ENCODE measurements around the gene SLC6A12.

The SLC6A12 gene

DNA sequence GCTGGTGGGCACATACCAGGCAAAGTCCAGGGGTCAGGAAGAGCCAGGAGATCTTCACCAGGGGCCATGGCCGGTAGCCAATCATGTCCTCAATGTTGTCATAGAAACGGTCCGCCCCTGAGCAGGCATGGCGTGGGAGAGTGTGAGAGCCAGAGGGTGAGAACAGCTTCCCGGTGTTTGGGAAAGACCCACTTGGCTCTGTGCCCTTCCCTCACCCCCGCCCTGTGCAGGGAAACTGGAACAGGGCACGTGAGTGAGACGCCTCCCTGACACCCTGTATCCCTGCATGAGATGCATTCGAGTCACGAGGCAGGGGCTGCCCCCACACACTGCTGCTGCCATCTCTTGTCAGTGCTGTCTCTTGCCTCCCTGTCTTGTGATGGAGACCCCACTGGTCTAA is 20.7 kb downstream of the SLC6A12 start:
- no peaks in the 10 kb centered on the region for H3K9me3 ChIP-seq (ENCODE audit: control insufficient read depth, insufficient read depth, low read depth, low read length)
- no peak overlapping the region for H3K27ac ChIP-seq (ENCODE audit: extremely low read depth, low read depth, low read length)
- ChIA-PET CTCF (no interaction called here), POLR2A (no interaction called here)
- no peaks in the 10 kb centered on the region for H3K4me1 ChIP-seq (ENCODE audit: control insufficient read depth, insufficient read depth, low read length)
- no peak overlapping the region for H3K4me3 ChIP-seq (ENCODE audit: low read depth, low read length)
- no peaks in the 10 kb centered on the region for H3K36me3 ChIP-seq (ENCODE audit: control insufficient read depth in 2 of 2, insufficient read depth in 1 of 2, low read length in 2 of 2)
- peak; percentile 76 for TF ChIP-seq ZFHX2 (tag by site-specific recombination; conservative IDR thresholded peaks at IDR 0.05)
- TF ChIP-seq, protein P1, sequence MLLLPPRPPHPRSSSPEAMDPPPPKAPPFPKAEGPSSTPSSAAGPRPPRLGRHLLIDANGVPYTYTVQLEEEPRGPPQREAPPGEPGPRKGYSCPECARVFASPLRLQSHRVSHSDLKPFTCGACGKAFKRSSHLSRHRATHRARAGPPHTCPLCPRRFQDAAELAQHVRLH (tag by site-specific recombination; IDR thresholded peaks at IDR 0.05): no peak
- TF ChIP-seq, protein P2, sequence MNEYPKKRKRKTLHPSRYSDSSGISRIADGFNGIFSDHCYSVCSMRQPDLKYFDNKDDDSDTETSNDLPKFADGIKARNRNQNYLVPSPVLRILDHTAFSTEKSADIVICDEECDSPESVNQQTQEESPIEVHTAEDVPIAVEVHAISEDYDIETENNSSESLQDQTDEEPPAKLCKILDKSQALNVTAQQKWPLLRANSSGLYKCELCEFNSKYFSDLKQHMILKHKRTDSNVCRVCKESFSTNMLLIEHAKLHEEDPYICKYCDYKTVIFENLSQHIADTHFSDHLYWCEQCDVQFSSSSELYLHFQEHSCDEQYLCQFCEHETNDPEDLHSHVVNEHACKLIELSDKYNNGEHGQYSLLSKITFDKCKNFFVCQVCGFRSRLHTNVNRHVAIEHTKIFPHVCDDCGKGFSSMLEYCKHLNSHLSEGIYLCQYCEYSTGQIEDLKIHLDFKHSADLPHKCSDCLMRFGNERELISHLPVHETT (tag by site-specific recombination; IDR thresholded peaks at IDR 0.05): no peak
- 0 out of 2 replicates have a peak, but pooled peaks have one; percentile 19 for TF ChIP-seq GLIS2 (tag by site-specific recombination; IDR thresholded peaks at IDR 0.05)
- TF ChIP-seq ZBTB8A (tag by site-specific recombination; IDR thresholded peaks at IDR 0.05): peak; percentile 14; the same call in 1 of the 2 replicates
- no peak for TF ChIP-seq ZFP3 (tag by site-specific recombination; IDR thresholded peaks at IDR 0.05; ENCODE audit: low read depth)
- no peak for TF ChIP-seq YY1 (tag by site-specific recombination; IDR thresholded peaks at IDR 0.05)
- peak; percentile 77; the same call in 1 of the 2 replicates for TF ChIP-seq ZNF121 (tag by site-specific recombination; IDR thresholded peaks at IDR 0.05)
- TF ChIP-seq ZNF707 (tag by site-specific recombination; IDR thresholded peaks at IDR 0.05): no peak
- TF ChIP-seq, protein P3, sequence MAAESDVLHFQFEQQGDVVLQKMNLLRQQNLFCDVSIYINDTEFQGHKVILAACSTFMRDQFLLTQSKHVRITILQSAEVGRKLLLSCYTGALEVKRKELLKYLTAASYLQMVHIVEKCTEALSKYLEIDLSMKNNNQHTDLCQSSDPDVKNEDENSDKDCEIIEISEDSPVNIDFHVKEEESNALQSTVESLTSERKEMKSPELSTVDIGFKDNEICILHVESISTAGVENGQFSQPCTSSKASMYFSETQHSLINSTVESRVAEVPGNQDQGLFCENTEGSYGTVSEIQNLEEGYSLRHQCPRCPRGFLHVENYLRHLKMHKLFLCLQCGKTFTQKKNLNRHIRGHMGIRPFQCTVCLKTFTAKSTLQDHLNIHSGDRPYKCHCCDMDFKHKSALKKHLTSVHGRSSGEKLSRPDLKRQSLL (tag by site-specific recombination; IDR thresholded peaks at IDR 0.05): no peak
- TF ChIP-seq ZNF48 (tag by site-specific recombination; IDR thresholded peaks at IDR 0.05): no peak
- no peak for TF ChIP-seq ZIC2 (tag by site-specific recombination; IDR thresholded peaks at IDR 0.05)
- peak; percentile 53 for TF ChIP-seq EGR2 (tag by site-specific recombination; IDR thresholded peaks at IDR 0.05; ENCODE audit: low read depth)
- TF ChIP-seq IKZF3 (tag by site-specific recombination; IDR thresholded peaks at IDR 0.05): no peak

DNA sequence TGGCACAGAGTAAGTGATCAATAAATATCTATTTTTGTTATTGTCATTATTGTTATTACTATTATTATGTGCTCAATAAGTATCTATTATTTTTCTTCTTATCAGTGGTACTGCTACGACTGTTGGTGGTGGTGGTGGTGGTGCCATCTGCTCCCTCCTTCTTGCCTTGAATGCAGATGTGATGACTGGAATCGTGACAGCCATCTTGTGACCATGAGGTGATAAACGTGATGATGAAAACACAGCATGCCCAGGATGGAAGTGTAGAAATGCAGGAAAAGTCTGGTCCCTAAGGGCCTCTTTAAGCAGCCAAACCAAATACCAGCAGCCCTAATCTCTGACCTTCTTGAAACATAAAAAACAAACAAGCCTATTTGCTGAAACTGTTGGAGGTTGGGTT is 22.4 kb downstream of the SLC6A12 start:
- Histone ChIP-seq H3K36me3 (ENCODE audit: control insufficient read depth in 2 of 2, insufficient read depth in 1 of 2, low read length in 2 of 2) (no peaks in the 10 kb centered on the region), H3K27ac (ENCODE audit: extremely low read depth, low read depth, low read length) (no peak overlapping the region), H3K4me3 (ENCODE audit: low read depth, low read length) (no peak overlapping the region), H3K4me1 (ENCODE audit: control insufficient read depth, insufficient read depth, low read length) (no peaks in the 10 kb centered on the region), H3K9me3 (ENCODE audit: control insufficient read depth, insufficient read depth, low read depth, low read length) (no peaks in the 10 kb centered on the region)
- TF ChIP-seq, protein P4, sequence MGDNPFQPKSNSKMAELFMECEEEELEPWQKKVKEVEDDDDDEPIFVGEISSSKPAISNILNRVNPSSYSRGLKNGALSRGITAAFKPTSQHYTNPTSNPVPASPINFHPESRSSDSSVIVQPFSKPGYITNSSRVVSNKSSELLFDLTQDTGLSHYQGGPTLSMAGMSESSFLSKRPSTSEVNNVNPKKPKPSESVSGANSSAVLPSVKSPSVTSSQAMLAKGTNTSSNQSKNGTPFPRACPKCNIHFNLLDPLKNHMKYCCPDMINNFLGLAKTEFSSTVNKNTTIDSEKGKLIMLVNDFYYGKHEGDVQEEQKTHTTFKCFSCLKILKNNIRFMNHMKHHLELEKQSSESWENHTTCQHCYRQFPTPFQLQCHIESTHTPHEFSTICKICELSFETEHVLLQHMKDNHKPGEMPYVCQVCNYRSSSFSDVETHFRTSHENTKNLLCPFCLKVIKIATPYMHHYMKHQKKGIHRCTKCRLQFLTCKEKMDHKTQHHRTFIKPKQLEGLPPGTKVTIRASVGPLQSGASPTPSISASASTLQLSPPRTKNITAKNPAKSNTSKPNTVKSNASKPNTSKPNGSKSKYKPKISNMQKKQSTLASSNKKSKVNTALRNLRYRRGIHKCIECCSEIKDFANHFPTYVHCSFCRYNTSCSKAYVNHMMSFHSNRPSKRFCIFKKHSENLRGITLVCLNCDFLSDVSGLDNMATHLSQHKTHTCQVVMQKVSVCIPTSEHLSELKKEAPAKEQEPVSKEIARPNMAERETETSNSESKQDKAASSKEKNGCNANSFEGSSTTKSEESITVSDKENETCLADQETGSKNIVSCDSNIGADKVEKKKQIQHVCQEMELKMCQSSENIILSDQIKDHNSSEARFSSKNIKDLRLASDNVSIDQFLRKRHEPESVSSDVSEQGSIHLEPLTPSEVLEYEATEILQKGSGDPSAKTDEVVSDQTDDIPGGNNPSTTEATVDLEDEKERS (tag by site-specific recombination; IDR thresholded peaks at IDR 0.05): 0 out of 2 replicates have a peak, but pooled peaks have one; percentile 40
- TF ChIP-seq ZNF777 (tag by site-specific recombination; IDR thresholded peaks at IDR 0.05; ENCODE audit: borderline replicate concordance) (no peak), ZNF677 (tag by site-specific recombination; IDR thresholded peaks at IDR 0.05) (no peak), ZNF140 (tag by site-specific recombination; IDR thresholded peaks at IDR 0.05) (no peak), ZNF664 (tag by site-specific recombination; IDR thresholded peaks at IDR 0.05) (0 out of 2 replicates have a peak, but pooled peaks have one; percentile 29), ZNF354C (tag by site-specific recombination; IDR thresholded peaks at IDR 0.05; ENCODE audit: borderline replicate concordance, low read depth) (no peak), ZNF701 (tag by site-specific recombination; IDR thresholded peaks at IDR 0.05) (no peak), ZNF138 (tag by site-specific recombination; IDR thresholded peaks at IDR 0.05; ENCODE audit: borderline replicate concordance) (no peak)
- TF ChIP-seq, protein P1 (tag by site-specific recombination; IDR thresholded peaks at IDR 0.05): peak; percentile 55; the same call in 1 of the 2 replicates
- TF ChIP-seq, protein P5, sequence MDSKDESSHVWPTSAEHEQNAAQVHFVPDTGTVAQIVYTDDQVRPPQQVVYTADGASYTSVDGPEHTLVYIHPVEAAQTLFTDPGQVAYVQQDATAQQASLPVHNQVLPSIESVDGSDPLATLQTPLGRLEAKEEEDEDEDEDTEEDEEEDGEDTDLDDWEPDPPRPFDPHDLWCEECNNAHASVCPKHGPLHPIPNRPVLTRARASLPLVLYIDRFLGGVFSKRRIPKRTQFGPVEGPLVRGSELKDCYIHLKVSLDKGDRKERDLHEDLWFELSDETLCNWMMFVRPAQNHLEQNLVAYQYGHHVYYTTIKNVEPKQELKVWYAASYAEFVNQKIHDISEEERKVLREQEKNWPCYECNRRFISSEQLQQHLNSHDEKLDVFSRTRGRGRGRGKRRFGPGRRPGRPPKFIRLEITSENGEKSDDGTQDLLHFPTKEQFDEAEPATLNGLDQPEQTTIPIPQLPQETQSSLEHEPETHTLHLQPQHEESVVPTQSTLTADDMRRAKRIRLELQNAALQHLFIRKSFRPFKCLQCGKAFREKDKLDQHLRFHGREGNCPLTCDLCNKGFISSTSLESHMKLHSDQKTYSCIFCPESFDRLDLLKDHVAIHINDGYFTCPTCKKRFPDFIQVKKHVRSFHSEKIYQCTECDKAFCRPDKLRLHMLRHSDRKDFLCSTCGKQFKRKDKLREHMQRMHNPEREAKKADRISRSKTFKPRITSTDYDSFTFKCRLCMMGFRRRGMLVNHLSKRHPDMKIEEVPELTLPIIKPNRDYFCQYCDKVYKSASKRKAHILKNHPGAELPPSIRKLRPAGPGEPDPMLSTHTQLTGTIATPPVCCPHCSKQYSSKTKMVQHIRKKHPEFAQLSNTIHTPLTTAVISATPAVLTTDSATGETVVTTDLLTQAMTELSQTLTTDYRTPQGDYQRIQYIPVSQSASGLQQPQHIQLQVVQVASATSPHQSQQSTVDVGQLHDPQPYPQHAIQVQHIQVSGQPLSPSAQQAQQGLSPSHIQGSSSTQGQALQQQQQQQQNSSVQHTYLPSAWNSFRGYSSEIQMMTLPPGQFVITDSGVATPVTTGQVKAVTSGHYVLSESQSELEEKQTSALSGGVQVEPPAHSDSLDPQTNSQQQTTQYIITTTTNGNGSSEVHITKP (tag by site-specific recombination; IDR thresholded peaks at IDR 0.05): no peak
- POLR2A ChIA-PET: no interaction called here
- CTCF ChIA-PET: interaction anchor here (2.9 kb wide), 1 partner anchor 28 kb away, joined by 13 read pairs; no protein-coding TSS in a partner anchor
